ENCODE data around the gene KLF14. TPM values are rescaled to one million over a fixed set of nuclear protein-coding genes. Genes with fewer than 3 reads are reported as not detected.

The KLF14 gene
- total RNA-seq, 3 donors from 2014 or later (not counting 1 experiment from before 2014, with no cell fraction given): not detected

- no peaks in the 10 kb centered on the region for H3K4me1 Mint-ChIP-seq
- no peaks in the 10 kb centered on the region for H3K36me3 Mint-ChIP-seq
These were observed 18.4 kb upstream of the KLF14 start for GRCh38 chr7:130752424-130752823.

GRCh38 chr7:130750755-130751154 lies 16.7 kb upstream of the KLF14 start:
- no peak for ATAC-seq
- TF ChIP-seq CTCF (IDR thresholded peaks at IDR 0.05): no peak
- DNase-seq: no peak
- no peaks in the 10 kb centered on the region for H3K4me1 Mint-ChIP-seq
- H3K4me3 Mint-ChIP-seq: no peak overlapping the region
- WGBS (ENCODE audit: insufficient coverage): 100% methylated on average over 2 of the region's 3 CpGs
- H3K9me3 ChIP-seq (ENCODE audit: control insufficient read depth, insufficient read depth, low read length): no peaks in the 10 kb centered on the region
- no peaks in the 10 kb centered on the region for H3K4me1 ChIP-seq (ENCODE audit: control insufficient read depth, insufficient read depth, low read length)
- H3K4me3 ChIP-seq (ENCODE audit: low read length): no peak overlapping the region
- no peak overlapping the region for H3K27ac ChIP-seq (ENCODE audit: low read length)
- no peaks in the 10 kb centered on the region for H3K36me3 ChIP-seq (ENCODE audit: control insufficient read depth, insufficient read depth, low read length)
- H3K27me3 Mint-ChIP-seq (ENCODE audit: low read depth in 2 of 2): peaks cover 23 to 57% of the 10 kb centered on the region in 2 donors
- H3K27me3 ChIP-seq (ENCODE audit: control insufficient read depth, insufficient read depth, low read length): peaks cover 11% of the 10 kb centered on the region
- no peak overlapping the region for H3K27ac Mint-ChIP-seq
- no peaks in the 10 kb centered on the region for H3K9me3 Mint-ChIP-seq
- intact Hi-C loops (cut with micrococcal nuclease): no loop called here
- H3K36me3 Mint-ChIP-seq: no peaks in the 10 kb centered on the region

More at GRCh38 chr7:130752424-130752823, 18.4 kb upstream of the KLF14 start:
- TF ChIP-seq CTCF (IDR thresholded peaks at IDR 0.05): no peak
- Mint-ChIP-seq H3K27me3 (ENCODE audit: low read depth in 2 of 2) (peaks cover 24 to 45% of the 10 kb centered on the region in 2 donors), H3K27ac (no peak overlapping the region), H3K9me3 (no peaks in the 10 kb centered on the region), H3K4me3 (no peak overlapping the region)
- ATAC-seq (no peak), DNase-seq (no peak)
- Histone ChIP-seq H3K4me3 (ENCODE audit: low read length) (no peak overlapping the region), H3K9me3 (ENCODE audit: control insufficient read depth, insufficient read depth, low read length) (no peaks in the 10 kb centered on the region), H3K36me3 (ENCODE audit: control insufficient read depth, insufficient read depth, low read length) (no peaks in the 10 kb centered on the region), H3K4me1 (ENCODE audit: control insufficient read depth, insufficient read depth, low read length) (no peaks in the 10 kb centered on the region), H3K27ac (ENCODE audit: low read length) (no peak overlapping the region), H3K27me3 (ENCODE audit: control insufficient read depth, insufficient read depth, low read length) (peaks cover 2% of the 10 kb centered on the region)
- intact Hi-C loops (cut with micrococcal nuclease): no loop called here
- WGBS (ENCODE audit: insufficient coverage): 86% methylated on average over 8 of the region's 8 CpGs

GRCh38 chr7:130748531-130749389 lies 14.8 kb upstream of the KLF14 start:
- Mint-ChIP-seq H3K4me1 (no peaks in the 10 kb centered on the region), H3K27me3 (ENCODE audit: low read depth in 2 of 2) (peaks cover 30 to 67% of the 10 kb centered on the region in 2 donors), H3K27ac (no peak overlapping the region), H3K36me3 (no peaks in the 10 kb centered on the region), H3K9me3 (no peaks in the 10 kb centered on the region), H3K4me3 (no peak overlapping the region)
- H3K36me3 ChIP-seq (ENCODE audit: control insufficient read depth, insufficient read depth, low read length): no peaks in the 10 kb centered on the region
- ATAC-seq (no peak), DNase-seq (no peak)
- WGBS (ENCODE audit: insufficient coverage): 88% methylated on average over 2 of the region's 5 CpGs
- H3K27ac ChIP-seq (ENCODE audit: low read length): no peak overlapping the region
- TF ChIP-seq CTCF (IDR thresholded peaks at IDR 0.05): no peak
- intact Hi-C loops (cut with micrococcal nuclease): no loop called here
- peaks cover 24% of the 10 kb centered on the region for H3K27me3 ChIP-seq (ENCODE audit: control insufficient read depth, insufficient read depth, low read length)
- H3K4me1 ChIP-seq (ENCODE audit: control insufficient read depth, insufficient read depth, low read length): no peaks in the 10 kb centered on the region
- H3K4me3 ChIP-seq (ENCODE audit: low read length): no peak overlapping the region
- H3K9me3 ChIP-seq (ENCODE audit: control insufficient read depth, insufficient read depth, low read length): no peaks in the 10 kb centered on the region
